ENCODE results near the gene KIF3C.

DNA sequence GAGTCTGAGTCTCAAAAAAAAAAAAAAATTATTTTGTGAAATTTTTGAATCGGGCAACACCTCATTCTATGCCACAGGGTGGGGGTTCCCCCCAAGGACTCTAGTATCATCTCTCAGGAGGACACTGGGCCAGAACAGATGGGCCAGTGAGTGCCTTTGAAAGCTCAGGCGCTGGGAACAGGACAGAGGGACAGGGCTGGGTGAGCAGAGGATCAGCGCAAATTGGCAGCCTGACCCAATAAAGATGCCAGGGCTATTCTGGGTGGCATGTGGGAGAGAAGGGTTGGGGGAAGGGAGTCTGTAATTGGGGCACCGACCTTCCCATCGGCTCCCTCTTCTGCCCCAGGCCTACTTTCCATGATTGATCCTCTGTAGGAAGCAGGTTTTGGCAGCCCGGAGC is 44.0 kb downstream of the KIF3C start:
- TF ChIP-seq HOXA7 (CRISPR knock-in tag; IDR thresholded peaks at IDR 0.05), result no peak
- TF ChIP-seq, protein P1, sequence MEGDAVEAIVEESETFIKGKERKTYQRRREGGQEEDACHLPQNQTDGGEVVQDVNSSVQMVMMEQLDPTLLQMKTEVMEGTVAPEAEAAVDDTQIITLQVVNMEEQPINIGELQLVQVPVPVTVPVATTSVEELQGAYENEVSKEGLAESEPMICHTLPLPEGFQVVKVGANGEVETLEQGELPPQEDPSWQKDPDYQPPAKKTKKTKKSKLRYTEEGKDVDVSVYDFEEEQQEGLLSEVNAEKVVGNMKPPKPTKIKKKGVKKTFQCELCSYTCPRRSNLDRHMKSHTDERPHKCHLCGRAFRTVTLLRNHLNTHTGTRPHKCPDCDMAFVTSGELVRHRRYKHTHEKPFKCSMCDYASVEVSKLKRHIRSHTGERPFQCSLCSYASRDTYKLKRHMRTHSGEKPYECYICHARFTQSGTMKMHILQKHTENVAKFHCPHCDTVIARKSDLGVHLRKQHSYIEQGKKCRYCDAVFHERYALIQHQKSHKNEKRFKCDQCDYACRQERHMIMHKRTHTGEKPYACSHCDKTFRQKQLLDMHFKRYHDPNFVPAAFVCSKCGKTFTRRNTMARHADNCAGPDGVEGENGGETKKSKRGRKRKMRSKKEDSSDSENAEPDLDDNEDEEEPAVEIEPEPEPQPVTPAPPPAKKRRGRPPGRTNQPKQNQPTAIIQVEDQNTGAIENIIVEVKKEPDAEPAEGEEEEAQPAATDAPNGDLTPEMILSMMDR (IDR thresholded peaks at IDR 0.05), result no peak
- TF ChIP-seq PHF8 (IDR thresholded peaks at IDR 0.05; ENCODE audit: borderline replicate concordance, low read depth), result no peak
- TF ChIP-seq POLR2A (IDR thresholded peaks at IDR 0.05; ENCODE audit: low read length), result no peak
- TF ChIP-seq MYC (IDR thresholded peaks at IDR 0.05; ENCODE audit: borderline replicate concordance, low read length), result no peak
- TF ChIP-seq TP53 (CRISPR knock-in tag; IDR thresholded peaks at IDR 0.05), result no peak
- no peak for TF ChIP-seq NFE2L2 (conservative IDR thresholded peaks at IDR 0.05; ENCODE audit: low read length)
- no peak for TF ChIP-seq CHD2 (IDR thresholded peaks at IDR 0.05; ENCODE audit: low read length, partially characterized antibody)
- no peak for TF ChIP-seq SREBF2 (IDR thresholded peaks at IDR 0.05)
- no peak for TF ChIP-seq RNF2 (IDR thresholded peaks at IDR 0.05; ENCODE audit: borderline replicate concordance, low read depth)
- no peak for TF ChIP-seq ZFP36 (IDR thresholded peaks at IDR 0.05; ENCODE audit: borderline replicate concordance, partially characterized antibody)
- TF ChIP-seq MAZ (IDR thresholded peaks at IDR 0.05; ENCODE audit: borderline replicate concordance, low read depth, low read length), result no peak
- no peak for TF ChIP-seq CBX2 (IDR thresholded peaks at IDR 0.05; ENCODE audit: borderline replicate concordance, low read depth)

Measured in A549 (cell line).